ENCODE data around the gene TMEM26. TPM values are rescaled to one million over a fixed set of nuclear protein-coding genes. Genes with fewer than 3 reads are reported as not detected.

Gene TMEM26
- total RNA-seq, 2 donors from 2014 or later = not detected

GRCh38 chr10:61471491-61471890 lies 18.3 kb upstream of the TMEM26 start:
- no peaks in the 10 kb centered on the region for H3K9me3 ChIP-seq
- DNase-seq (no peak), ATAC-seq (no peak)
- H3K27ac ChIP-seq = no peak overlapping the region
- intact Hi-C loops (cut with DNase I) = no loop called here
- TF ChIP-seq POLR2A (IDR thresholded peaks at IDR 0.05) = no peak
- no peak for TF ChIP-seq CTCF (IDR thresholded peaks at IDR 0.05)
- no peaks in the 10 kb centered on the region for H3K4me1 ChIP-seq
- 88 to 89% methylated on average over 2 of the region's 2 CpGs for WGBS, 2 donors
- H3K36me3 ChIP-seq (replicated peaks in 1 of 2; ENCODE audit: insufficient read depth in 1 of 2, low read depth in 2 of 2) = no peaks in the 10 kb centered on the region
- no peaks in the 10 kb centered on the region for H3K27me3 ChIP-seq
- no peak overlapping the region for H3K4me3 ChIP-seq

DNA sequence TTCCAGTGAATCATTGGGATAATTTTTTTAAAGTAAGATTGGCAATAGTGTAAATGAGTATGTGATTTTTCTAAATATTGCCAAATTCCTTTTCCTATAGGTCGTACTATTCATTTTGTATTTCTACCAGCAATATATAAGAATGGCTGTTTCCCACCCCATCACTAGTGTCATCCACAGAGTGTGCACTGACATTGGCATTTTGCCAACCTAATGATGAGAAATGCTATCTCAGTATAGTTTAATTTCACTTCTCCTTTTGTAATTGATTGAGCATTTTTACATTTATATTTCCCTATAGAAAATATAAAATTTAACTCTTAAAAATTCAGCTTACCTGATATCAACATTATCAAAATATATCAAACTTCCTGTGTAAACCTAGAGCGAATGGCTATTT lies 17.6 kb upstream of the TMEM26 start:
- no peaks in the 10 kb centered on the region for H3K36me3 ChIP-seq (replicated peaks in 1 of 2; ENCODE audit: insufficient read depth in 1 of 2, low read depth in 2 of 2)
- H3K27me3 ChIP-seq = no peaks in the 10 kb centered on the region
- DNase-seq (no peak), ATAC-seq (no peak)
- intact Hi-C loops (cut with DNase I) = no loop called here
- no peaks in the 10 kb centered on the region for H3K4me1 ChIP-seq
- WGBS, 2 donors = 75 to 86% methylated on average over 2 of the region's 2 CpGs
- no peak for TF ChIP-seq CTCF (IDR thresholded peaks at IDR 0.05)
- TF ChIP-seq POLR2A (IDR thresholded peaks at IDR 0.05) = no peak
- H3K9me3 ChIP-seq = no peaks in the 10 kb centered on the region
- no peak overlapping the region for H3K27ac ChIP-seq
- no peak overlapping the region for H3K4me3 ChIP-seq

DNA sequence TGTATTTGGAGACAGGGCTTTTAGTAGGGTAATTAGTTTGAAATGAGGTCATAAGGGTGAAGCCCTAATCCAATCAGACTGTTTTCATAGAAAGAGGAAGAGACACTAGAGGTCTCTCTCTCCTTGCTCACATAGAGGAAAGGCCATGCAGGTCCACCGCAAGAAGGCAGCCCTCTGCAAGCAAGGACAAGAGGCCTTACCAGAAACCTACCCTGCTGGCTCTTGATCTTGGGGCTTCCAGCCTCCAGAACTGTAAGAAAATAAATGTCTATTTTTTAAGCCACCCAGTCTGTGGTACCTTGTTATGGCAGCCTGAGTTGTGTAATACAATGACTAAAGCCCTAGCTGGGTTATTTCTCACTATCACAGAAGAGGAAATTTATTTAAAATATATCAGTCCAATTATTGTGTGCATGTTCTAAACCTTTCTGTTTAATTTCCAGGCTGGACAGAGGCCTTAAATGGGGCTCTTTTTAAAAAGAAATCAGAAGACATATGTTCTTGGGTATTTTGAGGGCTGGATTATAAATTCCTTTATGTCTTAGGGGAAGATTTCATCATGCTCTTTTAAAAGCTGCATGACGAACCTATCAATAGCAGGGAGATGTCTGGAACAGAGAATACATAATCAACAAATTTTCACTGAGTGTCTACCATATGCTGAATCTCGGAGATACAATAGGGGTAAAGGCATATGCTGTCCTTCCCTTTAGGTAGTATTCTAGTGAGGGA lies 12.9 kb upstream of the TMEM26 start:
- intact Hi-C loops (cut with DNase I) = no loop called here
- 75 to 76% methylated on average over 3 of the region's 3 CpGs for WGBS, 2 donors
- ATAC-seq (no peak), DNase-seq (no peak)
- no peaks in the 10 kb centered on the region for H3K36me3 ChIP-seq (replicated peaks in 1 of 2; ENCODE audit: insufficient read depth in 1 of 2, low read depth in 2 of 2)
- no peak overlapping the region for H3K27ac ChIP-seq
- no peaks in the 10 kb centered on the region for H3K4me1 ChIP-seq
- H3K9me3 ChIP-seq = no peaks in the 10 kb centered on the region
- no peak overlapping the region for H3K4me3 ChIP-seq
- TF ChIP-seq CTCF (IDR thresholded peaks at IDR 0.05) (no peak), POLR2A (IDR thresholded peaks at IDR 0.05) (no peak)
- no peaks in the 10 kb centered on the region for H3K27me3 ChIP-seq

GRCh38 chr10:61465171-61465496 lies 12.0 kb upstream of the TMEM26 start:
- no peak for DNase-seq
- Histone ChIP-seq H3K9me3 (no peaks in the 10 kb centered on the region), H3K4me1 (no peaks in the 10 kb centered on the region), H3K27ac (no peak overlapping the region), H3K4me3 (no peak overlapping the region), H3K27me3 (no peaks in the 10 kb centered on the region), H3K36me3 (replicated peaks in 1 of 2; ENCODE audit: insufficient read depth in 1 of 2, low read depth in 2 of 2) (no peaks in the 10 kb centered on the region)
- intact Hi-C loops (cut with DNase I) = no loop called here
- ATAC-seq = no peak
- TF ChIP-seq CTCF (IDR thresholded peaks at IDR 0.05) (no peak), POLR2A (IDR thresholded peaks at IDR 0.05) (no peak)

DNA sequence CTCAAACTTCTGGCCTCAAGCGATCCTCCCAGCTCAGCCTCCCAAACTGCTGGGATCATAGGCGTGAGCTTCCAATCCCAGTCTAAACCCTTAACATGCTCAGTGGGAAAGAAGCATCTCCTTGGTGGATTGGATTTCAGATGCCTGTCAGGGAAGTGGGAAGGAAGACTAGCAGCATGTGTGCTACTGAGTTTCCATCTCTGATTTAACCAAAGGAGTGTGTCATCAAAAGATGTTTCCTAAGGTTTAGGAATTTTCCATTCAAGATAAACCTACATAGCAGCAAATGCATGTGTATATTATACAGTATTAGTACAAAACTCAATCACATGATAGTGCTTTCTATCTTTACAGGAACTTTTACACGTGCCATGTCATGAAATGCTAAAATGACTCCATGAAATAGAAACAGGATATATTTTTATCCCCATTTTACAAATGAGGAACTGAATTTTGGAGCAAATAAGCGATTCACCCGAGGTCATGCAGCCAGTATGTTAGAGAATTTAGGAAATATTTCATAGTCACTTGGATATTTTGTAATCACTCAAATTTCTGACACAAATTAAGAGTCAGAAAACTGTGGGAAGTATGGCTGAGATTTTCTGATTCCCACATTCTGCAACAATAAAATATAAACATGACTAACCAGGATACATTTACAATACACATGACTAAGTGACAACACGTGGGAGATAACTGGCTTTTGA lies 11.4 kb upstream of the TMEM26 start:
- intact Hi-C loops (cut with DNase I) = no loop called here
- ATAC-seq = no peak

More for the DNA sequence above, 11.4 kb upstream of the TMEM26 start:
- H3K9me3 ChIP-seq = no peaks in the 10 kb centered on the region
- 61 to 71% methylated on average over 6 of the region's 6 CpGs for WGBS, 2 donors
- H3K27me3 ChIP-seq = no peaks in the 10 kb centered on the region
- H3K4me1 ChIP-seq = no peaks in the 10 kb centered on the region
- no peak for DNase-seq
- no peak overlapping the region for H3K4me3 ChIP-seq
- TF ChIP-seq POLR2A (IDR thresholded peaks at IDR 0.05) = no peak
- no peak for TF ChIP-seq CTCF (IDR thresholded peaks at IDR 0.05)
- no peak overlapping the region for H3K27ac ChIP-seq
- H3K36me3 ChIP-seq (replicated peaks in 1 of 2; ENCODE audit: insufficient read depth in 1 of 2, low read depth in 2 of 2) = no peaks in the 10 kb centered on the region

All from body of pancreas (tissue), 4 donors.